C1 segment of cervical spinal cord (tissue), 14 donors: ENCODE measurements around the gene LCA5L.
"Not testable (repeated sequence)": the region's sequence is repeated elsewhere in the genome, so short reads cannot be mapped to it uniquely, and the experiment has no call there.

Experiments
- DNase-seq, 14 donors: peaks; one replicate each; lab custom pipeline; 2025; lab: John Stamatoyannopoulos, UW

The LCA5L gene

GRCh38 chr21:39388038-39388810, 57.4 kb downstream of the LCA5L start:
- DNase-seq, result peak; percentile 25 to 88 (median 73)

- peak; percentile 33 to 92 (median 80) for DNase-seq
These were observed 58.0 kb downstream of the LCA5L start for GRCh38 chr21:39387461-39388037.

- DNase-seq, result no peak
These were observed 58.7 kb downstream of the LCA5L start for GRCh38 chr21:39386899-39387298.

GRCh38 chr21:39386194-39386593, 59.4 kb downstream of the LCA5L start:
- peak in 10 of 14 donors; percentile 1 to 61 (median 39) for DNase-seq

GRCh38 chr21:39385299-39386145, 60.1 kb downstream of the LCA5L start:
- peak; percentile 7 to 87 (median 63) for DNase-seq

- no peak for DNase-seq
These were observed 60.8 kb downstream of the LCA5L start for GRCh38 chr21:39384674-39385298.

GRCh38 chr21:39382096-39382495, 63.5 kb downstream of the LCA5L start:
- DNase-seq, result not testable (repeated sequence)

- DNase-seq, result peak in 3 of 14 donors; percentile 37 to 46 (median 38)
These were observed 64.6 kb downstream of the LCA5L start for GRCh38 chr21:39381009-39381408.

- peak; percentile 45 to 93 (median 86) for DNase-seq
These were observed 65.3 kb downstream of the LCA5L start for GRCh38 chr21:39379986-39380891.

GRCh38 chr21:39377444-39378050, 68.0 kb downstream of the LCA5L start:
- DNase-seq, result no peak

- DNase-seq, result no peak
These were observed 70.1 kb downstream of the LCA5L start for GRCh38 chr21:39375446-39375845.

- DNase-seq, result no peak
These were observed 71.5 kb downstream of the LCA5L start for GRCh38 chr21:39374046-39374445.

GRCh38 chr21:39373634-39374033, 71.9 kb downstream of the LCA5L start:
- no peak for DNase-seq

- DNase-seq, result not testable (repeated sequence)
These were observed 75.7 kb downstream of the LCA5L start for GRCh38 chr21:39369896-39370288.

- DNase-seq, result no peak
These were observed 77.8 kb downstream of the LCA5L start for GRCh38 chr21:39367783-39368182.

GRCh38 chr21:39366563-39366962, 79.0 kb downstream of the LCA5L start:
- DNase-seq, result no peak

GRCh38 chr21:39364949-39365348, 80.6 kb downstream of the LCA5L start:
- no peak for DNase-seq

GRCh38 chr21:39363607-39364555, 81.7 kb downstream of the LCA5L start:
- DNase-seq, result no peak

- no peak for DNase-seq
These were observed 82.8 kb downstream of the LCA5L start for GRCh38 chr21:39362733-39363132.
